K562 (cell line): ENCODE measurements around the gene PRRG1. TPM values are rescaled to one million over a fixed set of nuclear protein-coding genes. Genes with fewer than 3 reads are reported as not detected.

ENCODE experiments used
- ATAC-seq: fragments of 200-7000 bp; cut with Tn5 transposase; 3 replicates; pipeline ENCODE4 v1.9.1; 2020; ENCODE audit warnings: moderate library complexity
- BruUV-seq: library from RNA; stranded (reverse); fragments of 400-500 nt; replicated peaks from 2 replicates; lab custom pipeline; 2021; lab: Mats Ljungman, UMichigan
- CTCF ChIA-PET: fragments of 300-600 bp; formaldehyde crosslinking; extraction: SDS; loops from one replicate; lab custom pipeline; 2021; ENCODE audit warnings: low intra/inter-chr PET ratio; lab: Yijun Ruan, JAX
- POLR2A ChIA-PET: fragments of 300-600, 350-650 bp; sonication (Branson Sonifier 250); formaldehyde crosslinking; extraction: SDS; loops from one replicate; lab custom pipeline; 2021; ENCODE audit warnings: antibody characterized with exemption, inconsistent platforms; lab: Yijun Ruan, JAX
- DNase-seq, 4 experiments: peaks; one replicate each; pipeline versions ENCODE4 v3.0.0 to v3.0.0-alpha.2; 2011 to 2018; ENCODE audit warnings: low spot score in 3 of 4, mixed read lengths in 3 of 4; ENCODE audit errors: extremely low read depth in 1 of 4
- FAIRE-seq: peaks from 2 replicates; lab custom pipeline; 2011; peaks lifted over from hg19 to GRCh38; lab: Jason Lieb, UNC
- H2AFZ ChIP-seq: 2 replicates; pipeline ENCODE4 v1.6.0; 2011; ENCODE audit warnings: low read depth, low read length, control low read depth, inconsistent platforms
- H3K27ac ChIP-seq: fragments of 200-600 bp; 3 replicates; pipeline ENCODE4 v1.8.0; 2011; ENCODE audit warnings: low read depth, mild to moderate bottlenecking, control low read depth, inconsistent platforms, low read length, moderate library complexity, mixed read lengths; ENCODE audit errors: extremely low read depth
- H3K27me3 ChIP-seq, 2 experiments: fragments of 300-600 bp in 1 of 2; 2 replicates in 1 of 2; 3 replicates in 1 of 2; pipeline versions ENCODE4 v1.6.0 to v1.8.0; 2011; ENCODE audit warnings: inconsistent platforms in 2 of 2, low read length in 2 of 2, mild to moderate bottlenecking in 1 of 2, mixed read lengths in 1 of 2, moderate library complexity in 1 of 2; ENCODE audit not compliant: control insufficient read depth in 2 of 2, insufficient read depth in 2 of 2
- H3K36me3 ChIP-seq: fragments of 300-600 bp; 3 replicates; pipeline ENCODE4 v1.8.0; 2011; ENCODE audit warnings: mild to moderate bottlenecking, low read length, inconsistent platforms; ENCODE audit not compliant: control insufficient read depth, insufficient read depth
- H3K4me1 ChIP-seq, 2 experiments: fragments of 200-600 bp in 1 of 2; replicated peaks in 1 of 2; 2 replicates in 1 of 2; 3 replicates in 1 of 2; pipeline versions ENCODE4 v1.5.1 to v1.8.0; 2011; ENCODE audit warnings: inconsistent platforms in 2 of 2, low read length in 2 of 2, mild to moderate bottlenecking in 1 of 2, mixed read lengths in 1 of 2, moderate library complexity in 1 of 2; ENCODE audit not compliant: control insufficient read depth in 2 of 2, insufficient read depth in 2 of 2
- H3K4me2 ChIP-seq: 2 replicates; pipeline ENCODE4 v1.6.1; 2011; ENCODE audit warnings: low read length, control low read depth, inconsistent platforms, mixed read lengths; ENCODE audit not compliant: insufficient read depth
- H3K4me3 ChIP-seq: fragments of 200-600 bp; sonication (generic), shearing (Covaris generic); 2 replicates; pipeline ENCODE4 v1.5.1; 2016; ENCODE audit warnings: control low read depth, inconsistent platforms
- H3K79me2 ChIP-seq: fragments of 200-600 bp; 3 replicates; pipeline ENCODE4 v1.8.0; 2011; ENCODE audit warnings: low read length, inconsistent platforms; ENCODE audit not compliant: control insufficient read depth, insufficient read depth
- H3K9ac ChIP-seq, 2 experiments: 2 replicates each; pipeline versions ENCODE4 v1.6.0 to v1.6.1; 2011; ENCODE audit warnings: low read depth in 2 of 2, low read length in 2 of 2, control low read depth in 1 of 2, inconsistent platforms in 1 of 2, mild to moderate bottlenecking in 1 of 2, mixed read lengths in 1 of 2; ENCODE audit not compliant: insufficient read depth in 1 of 2
- H3K9me1 ChIP-seq: one replicate; pipeline ENCODE4 v1.6.0; 2011; ENCODE audit warnings: inconsistent platforms, mild to moderate bottlenecking, low read length, moderate library complexity; ENCODE audit not compliant: control insufficient read depth, insufficient read depth
- H3K9me3 ChIP-seq: replicated peaks from 2 replicates; pipeline ENCODE4 v1.5.1; 2011; ENCODE audit warnings: low read depth, low read length, inconsistent platforms; ENCODE audit not compliant: control insufficient read depth, insufficient read depth
- H4K20me1 ChIP-seq: replicated peaks from 2 replicates; pipeline ENCODE4 v1.6.1; 2011; ENCODE audit warnings: low read length, inconsistent platforms, mixed read lengths; ENCODE audit not compliant: control insufficient read depth, insufficient read depth
- BRCA1 ChIP-seq, 2 experiments: fragments of 450-650 bp in 1 of 2; sonication (generic) in 1 of 2; formaldehyde crosslinking in 1 of 2; IDR thresholded peaks; 2 replicates each; pipeline versions ENCODE4 v1.5.0 to v1.6.1; 2017 to 2020; ENCODE audit warnings: mild to moderate bottlenecking in 1 of 2, missing genetic modification reagents in 1 of 2
- ERF ChIP-seq: fragments of 450-650 bp; formaldehyde crosslinking; IDR thresholded peaks from 2 replicates; pipeline ENCODE4 v1.4.0; 2020; ENCODE audit warnings: mild to moderate bottlenecking, mixed read lengths
- GATAD2B ChIP-seq: fragments of 450-650 bp; IDR thresholded peaks from 2 replicates; pipeline ENCODE4 v1.6.1; 2017; ENCODE audit warnings: mild to moderate bottlenecking, borderline replicate concordance
- JUN ChIP-seq, 2 experiments: sonication (generic) in 1 of 2; formaldehyde crosslinking in 1 of 2; IDR thresholded peaks; 2 replicates each; pipeline versions ENCODE4 v1.6.1 to v1.8.0; 2012 to 2022; ENCODE audit warnings: borderline replicate concordance in 2 of 2, mild to moderate bottlenecking in 2 of 2, improper control_type of control experiment in 1 of 2, low read depth in 1 of 2, low read length in 1 of 2, missing genetic modification reagents in 1 of 2
- POLR3A ChIP-seq: IDR thresholded peaks from 2 replicates; pipeline ENCODE4 v1.6.1; 2011; ENCODE audit warnings: borderline replicate concordance, mild to moderate bottlenecking, moderate library complexity; ENCODE audit not compliant: insufficient read length, insufficient read depth; ENCODE audit errors: extremely low read depth
- RBM17 ChIP-seq: fragments of 200-400 bp; formaldehyde crosslinking; IDR thresholded peaks from 2 replicates; pipeline ENCODE4 v1.6.1; 2017; ENCODE audit warnings: low read depth, mild to moderate bottlenecking, low read length, borderline replicate concordance
- ZC3H4 ChIP-seq: sonication (generic); formaldehyde crosslinking; IDR thresholded peaks from 2 replicates; pipeline ENCODE4 v1.9.0; 2021; ENCODE audit warnings: missing genetic modification reagents, borderline replicate concordance
- ZFP36 ChIP-seq: fragments of 150-350 bp; IDR thresholded peaks from 2 replicates; pipeline ENCODE4 v1.6.1; 2018; ENCODE audit warnings: low read length, low read depth; ENCODE audit not compliant: partially characterized antibody
- ZNF133 ChIP-seq: fragments of 250-450 bp; sonication (Bioruptor Pico); IDR thresholded peaks from 2 replicates; pipeline ENCODE4 v1.4.0; 2020; ENCODE audit warnings: mild to moderate bottlenecking
- ZNF174 ChIP-seq: fragments of 250-450 bp; sonication (Bioruptor Pico); IDR thresholded peaks from 2 replicates; pipeline ENCODE4 v1.4.0; 2020; ENCODE audit warnings: mild to moderate bottlenecking
- ZNF717 ChIP-seq: fragments of 250-450 bp; sonication (Bioruptor Pico); IDR thresholded peaks from 2 replicates; pipeline ENCODE4 v1.5.0; 2021
- WGBS: fragments of 100-300 bp; shearing (Covaris generic); methylation state at CpG from one replicate; pipeline ENCODE4 v1.1.6; 2016; ENCODE audit warnings: low coverage, mixed read lengths; ENCODE audit not compliant: insufficient coverage; ENCODE audit errors: missing lambda C conversion rate; 5-methylcytosine and 5-hydroxymethylcytosine counted together
- in situ Hi-C: fragments of 300-500 bp; cut with MboI; formaldehyde crosslinking; loops from 4 replicates; pipeline ENCODE4 v1.15.0; 2018; ENCODE audit warnings: inconsistent platforms, mixed read lengths
- intact Hi-C: fragments of 100-400 bp; cut with micrococcal nuclease; formaldehyde crosslinking; loops from 2 replicates; pipeline ENCODE4 v1.14.2; 2022
- polyA plus RNA-seq, 8 experiments: library from polyadenylated mRNA; depleted of rRNA in 4 of 8; stranded (reverse) in 5 of 8; unstranded in 3 of 8; fragments of >200 nt; fragmentation: Nextera tagmentation in 2 of 8; fragmentation: Illumina TruSeq in 1 of 8; extraction: Ambion mirVana in 2 of 8; extraction: Trizol in 1 of 8; gene quantifications; 2 replicates each; pipeline versions ENCODE4 v1.2.1 to v1.2.3, GENCODE V29; 2011 to 2014; ENCODE audit warnings: inconsistent platforms in 1 of 8, missing spikeins in 1 of 8
- total RNA-seq, 7 experiments: library from RNA; depleted of rRNA in 6 of 7; stranded (reverse); fragments of >200 nt in 6 of 7; fragmentation: Illumina TruSeq in 2 of 7; extraction: Trizol in 2 of 7; gene quantifications; 2 replicates each; pipeline versions ENCODE4 v1.2.1 to v1.2.3, GENCODE V29; 2011 to 2021; ENCODE audit warnings: low replicate concordance in 1 of 7
- TF ChIP-seq, protein P1 (sequence below): fragments of 200-800 bp; sonication (Bioruptor generic); IDR thresholded peaks from 2 replicates; pipeline ENCODE4 v1.6.1; 2016; ENCODE audit warnings: missing genetic modification characterization, missing compliant biosample characterization
- TF ChIP-seq, protein P2 (sequence below): fragments of 450-650 bp; formaldehyde crosslinking; IDR thresholded peaks from 2 replicates; pipeline ENCODE4 v1.4.0; 2020; ENCODE audit warnings: mild to moderate bottlenecking, mixed read lengths

PRRG1 gene
- total and polyA plus RNA-seq, 9 of the 15 experiments (the other 6 are each of a cell fraction or from before 2014, with no cell fraction given): 1.7 to 11.8 (median 4.2) TPM

DNA sequence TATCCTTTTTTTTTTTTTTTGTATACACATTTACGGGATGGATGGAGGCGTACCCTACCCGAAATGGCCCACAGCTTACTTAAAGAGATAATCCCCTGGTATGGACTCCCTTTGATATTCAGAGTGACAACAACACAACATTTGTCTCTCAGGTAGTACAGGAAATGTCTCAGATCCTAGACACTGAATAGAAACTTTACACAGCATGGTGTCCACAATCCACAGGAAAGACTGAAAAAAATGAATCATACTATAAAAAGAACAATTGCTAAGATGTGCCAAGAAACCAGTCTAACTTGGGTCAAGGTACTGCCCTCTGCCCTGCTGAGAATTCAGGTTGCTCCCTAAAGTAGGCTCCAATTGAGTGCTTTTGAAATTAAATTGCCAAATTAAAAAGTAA is 121.5 kb downstream of the PRRG1 start:
- no peak for DNase-seq
- H3K9ac ChIP-seq: no peak overlapping the region
- FAIRE-seq: no peak
- no peak overlapping the region for H3K27ac ChIP-seq
- WGBS: 41% methylated on average over 2 of the region's 3 CpGs
- no peaks in the 10 kb centered on the region for H3K4me1 ChIP-seq
- BruUV-seq: no TSS peak
- H3K36me3 ChIP-seq: no peaks in the 10 kb centered on the region
- ATAC-seq: no peak
- no peak overlapping the region for H2AFZ ChIP-seq
- H3K9me3 ChIP-seq: no peaks in the 10 kb centered on the region
- in situ Hi-C loops (no loop called here), intact Hi-C loops (no loop called here)
- ChIA-PET CTCF (no interaction called here), POLR2A (no interaction called here)
- no peaks in the 10 kb centered on the region for H3K9me1 ChIP-seq
- H3K27me3 ChIP-seq: no peaks in the 10 kb centered on the region
- H3K4me3 ChIP-seq: no peak overlapping the region
- no peaks in the 10 kb centered on the region for H3K79me2 ChIP-seq
- H4K20me1 ChIP-seq: no peaks in the 10 kb centered on the region
- no peak overlapping the region for H3K4me2 ChIP-seq
- no peak for TF ChIP-seq ZFP36
- no peak for TF ChIP-seq BRCA1 (IDR thresholded peaks at IDR 0.05)
- no peak for TF ChIP-seq BRCA1 (CRISPR knock-in tag; IDR thresholded peaks at IDR 0.05)
- TF ChIP-seq, protein P1, sequence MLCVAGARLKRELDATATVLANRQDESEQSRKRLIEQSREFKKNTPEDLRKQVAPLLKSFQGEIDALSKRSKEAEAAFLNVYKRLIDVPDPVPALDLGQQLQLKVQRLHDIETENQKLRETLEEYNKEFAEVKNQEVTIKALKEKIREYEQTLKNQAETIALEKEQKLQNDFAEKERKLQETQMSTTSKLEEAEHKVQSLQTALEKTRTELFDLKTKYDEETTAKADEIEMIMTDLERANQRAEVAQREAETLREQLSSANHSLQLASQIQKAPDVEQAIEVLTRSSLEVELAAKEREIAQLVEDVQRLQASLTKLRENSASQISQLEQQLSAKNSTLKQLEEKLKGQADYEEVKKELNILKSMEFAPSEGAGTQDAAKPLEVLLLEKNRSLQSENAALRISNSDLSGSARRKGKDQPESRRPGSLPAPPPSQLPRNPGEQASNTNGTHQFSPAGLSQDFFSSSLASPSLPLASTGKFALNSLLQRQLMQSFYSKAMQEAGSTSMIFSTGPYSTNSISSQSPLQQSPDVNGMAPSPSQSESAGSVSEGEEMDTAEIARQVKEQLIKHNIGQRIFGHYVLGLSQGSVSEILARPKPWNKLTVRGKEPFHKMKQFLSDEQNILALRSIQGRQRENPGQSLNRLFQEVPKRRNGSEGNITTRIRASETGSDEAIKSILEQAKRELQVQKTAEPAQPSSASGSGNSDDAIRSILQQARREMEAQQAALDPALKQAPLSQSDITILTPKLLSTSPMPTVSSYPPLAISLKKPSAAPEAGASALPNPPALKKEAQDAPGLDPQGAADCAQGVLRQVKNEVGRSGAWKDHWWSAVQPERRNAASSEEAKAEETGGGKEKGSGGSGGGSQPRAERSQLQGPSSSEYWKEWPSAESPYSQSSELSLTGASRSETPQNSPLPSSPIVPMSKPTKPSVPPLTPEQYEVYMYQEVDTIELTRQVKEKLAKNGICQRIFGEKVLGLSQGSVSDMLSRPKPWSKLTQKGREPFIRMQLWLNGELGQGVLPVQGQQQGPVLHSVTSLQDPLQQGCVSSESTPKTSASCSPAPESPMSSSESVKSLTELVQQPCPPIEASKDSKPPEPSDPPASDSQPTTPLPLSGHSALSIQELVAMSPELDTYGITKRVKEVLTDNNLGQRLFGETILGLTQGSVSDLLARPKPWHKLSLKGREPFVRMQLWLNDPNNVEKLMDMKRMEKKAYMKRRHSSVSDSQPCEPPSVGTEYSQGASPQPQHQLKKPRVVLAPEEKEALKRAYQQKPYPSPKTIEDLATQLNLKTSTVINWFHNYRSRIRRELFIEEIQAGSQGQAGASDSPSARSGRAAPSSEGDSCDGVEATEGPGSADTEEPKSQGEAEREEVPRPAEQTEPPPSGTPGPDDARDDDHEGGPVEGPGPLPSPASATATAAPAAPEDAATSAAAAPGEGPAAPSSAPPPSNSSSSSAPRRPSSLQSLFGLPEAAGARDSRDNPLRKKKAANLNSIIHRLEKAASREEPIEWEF (CRISPR knock-in tag): no peak
- TF ChIP-seq ZNF133 (CRISPR knock-in tag): no peak
- TF ChIP-seq GATAD2B: no peak
- TF ChIP-seq ERF (CRISPR knock-in tag): no peak
- TF ChIP-seq POLR3A: no peak
- TF ChIP-seq ZNF174 (CRISPR knock-in tag): no peak
- no peak for TF ChIP-seq ZNF717 (CRISPR knock-in tag)
- no peak for TF ChIP-seq JUN (IDR thresholded peaks at IDR 0.05; ENCODE audit: borderline replicate concordance, low read depth, low read length)
- TF ChIP-seq JUN (CRISPR knock-in tag; IDR thresholded peaks at IDR 0.05; ENCODE audit: borderline replicate concordance): no peak
- no peak for TF ChIP-seq ZC3H4
- TF ChIP-seq, protein P2, sequence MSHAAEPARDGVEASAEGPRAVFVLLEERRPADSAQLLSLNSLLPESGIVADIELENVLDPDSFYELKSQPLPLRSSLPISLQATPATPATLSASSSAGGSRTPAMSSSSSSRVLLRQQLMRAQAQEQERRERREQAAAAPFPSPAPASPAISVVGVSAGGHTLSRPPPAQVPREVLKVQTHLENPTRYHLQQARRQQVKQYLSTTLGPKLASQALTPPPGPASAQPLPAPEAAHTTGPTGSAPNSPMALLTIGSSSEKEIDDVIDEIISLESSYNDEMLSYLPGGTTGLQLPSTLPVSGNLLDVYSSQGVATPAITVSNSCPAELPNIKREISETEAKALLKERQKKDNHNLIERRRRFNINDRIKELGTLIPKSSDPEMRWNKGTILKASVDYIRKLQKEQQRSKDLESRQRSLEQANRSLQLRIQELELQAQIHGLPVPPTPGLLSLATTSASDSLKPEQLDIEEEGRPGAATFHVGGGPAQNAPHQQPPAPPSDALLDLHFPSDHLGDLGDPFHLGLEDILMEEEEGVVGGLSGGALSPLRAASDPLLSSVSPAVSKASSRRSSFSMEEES (CRISPR knock-in tag): no peak
- TF ChIP-seq RBM17: no peak
